ENCODE results near the gene LPIN3.

The LPIN3 gene

GRCh38 chr20:41408156-41408794, 67.7 kb downstream of the LPIN3 start:
- peak; percentile 59 for ATAC-seq (replicated peaks)
- no peak for DNase-seq
- no peaks in the 10 kb centered on the region for H3K9me3 Mint-ChIP-seq
- no peaks in the 10 kb centered on the region for H3K27me3 Mint-ChIP-seq
- peak overlapping the region; percentile 67 to 73 for H3K27ac Mint-ChIP-seq
- H3K36me3 Mint-ChIP-seq (ENCODE audit: insufficient read depth), result peaks cover 52% of the 10 kb centered on the region
- peaks cover 11 to 24% of the 10 kb centered on the region in 2 donors for H3K4me1 Mint-ChIP-seq (ENCODE audit: low read depth in 2 of 2)
- peak overlapping the region; percentile 41 to 46 for H3K4me3 Mint-ChIP-seq

GRCh38 chr20:41408986-41409385, 68.4 kb downstream of the LPIN3 start:
- H3K27me3 Mint-ChIP-seq, result no peaks in the 10 kb centered on the region
- ATAC-seq (replicated peaks), result no peak
- H3K9me3 Mint-ChIP-seq, result no peaks in the 10 kb centered on the region
- H3K27ac Mint-ChIP-seq, result peak overlapping the region; percentile 67 to 73
- peak overlapping the region; percentile 41 to 46 for H3K4me3 Mint-ChIP-seq
- H3K36me3 Mint-ChIP-seq (ENCODE audit: insufficient read depth), result peaks cover 53% of the 10 kb centered on the region
- peaks cover 11 to 24% of the 10 kb centered on the region in 2 donors for H3K4me1 Mint-ChIP-seq (ENCODE audit: low read depth in 2 of 2)
- DNase-seq, result no peak

Measured in effector memory CD8-positive, alpha-beta T cell (primary cell).